CD14-positive monocyte (primary cell): ENCODE data around the gene EPHA4. TPM values are rescaled to one million over a fixed set of nuclear protein-coding genes. Genes with fewer than 3 reads are reported as not detected.

Experiments used
- DNase-seq, 3 donors: peaks; one replicate each; pipeline ENCODE4 v3.0.0-alpha.2; 2011 to 2022
- H2AFZ ChIP-seq: 2 replicates; pipeline ENCODE4 v1.6.0; 2012; ENCODE audit warnings: mild to moderate bottlenecking, low read depth, low read length, inconsistent platforms; ENCODE audit not compliant: insufficient read depth, poor library complexity, severe bottlenecking
- H3K27ac ChIP-seq, 2 donors: 1 replicate in 1 of 2; 2 replicates in 1 of 2; pipeline ENCODE4 v1.5.1; 2012 to 2013; ENCODE audit warnings: low read length in 2 of 2, control low read depth in 1 of 2, inconsistent platforms in 1 of 2, low read depth in 1 of 2, mild to moderate bottlenecking in 1 of 2
- H3K27me3 ChIP-seq, 2 donors: one replicate each; pipeline versions ENCODE4 v1.6.0 to v1.6.1; 2011 to 2013; ENCODE audit warnings: low read length in 2 of 2; ENCODE audit not compliant: control insufficient read depth in 2 of 2, insufficient read depth in 2 of 2
- H3K36me3 ChIP-seq, 2 donors: replicated peaks in 1 of 2; 1 replicate in 1 of 2; 2 replicates in 1 of 2; pipeline versions ENCODE4 v1.5.1 to v1.6.1; 2012 to 2013; ENCODE audit warnings: low read length in 2 of 2, control low read depth in 1 of 2, inconsistent platforms in 1 of 2, mild to moderate bottlenecking in 1 of 2; ENCODE audit not compliant: insufficient read depth in 2 of 2, control insufficient read depth in 1 of 2
- H3K4me1 ChIP-seq, 2 donors: 1 replicate in 1 of 2; 2 replicates in 1 of 2; pipeline versions ENCODE4 v1.5.1 to v1.6.1; 2012 to 2013; ENCODE audit warnings: low read length in 2 of 2, control low read depth in 1 of 2, inconsistent platforms in 1 of 2, mild to moderate bottlenecking in 1 of 2, moderate library complexity in 1 of 2; ENCODE audit not compliant: insufficient read depth in 2 of 2, control insufficient read depth in 1 of 2
- H3K4me2 ChIP-seq: replicated peaks from 2 replicates; pipeline ENCODE3; 2012; ENCODE audit warnings: low read length, moderate library complexity, mild to moderate bottlenecking; ENCODE audit not compliant: poor library complexity, severe bottlenecking; ENCODE audit errors: extremely low read depth
- H3K4me3 ChIP-seq, 3 experiments: fragments of 200-600 bp in 1 of 3; sonication (generic) in 1 of 3; replicated peaks in 1 of 3; 1 replicate in 2 of 3; 2 replicates in 1 of 3; pipeline ENCODE4 v1.5.1; 2011 to 2013; ENCODE audit warnings: low read length in 3 of 3, mild to moderate bottlenecking in 3 of 3, control low read depth in 2 of 3, low read depth in 2 of 3, inconsistent platforms in 1 of 3, moderate library complexity in 1 of 3
- H3K79me2 ChIP-seq: 2 replicates; pipeline ENCODE4 v1.6.0; 2012; ENCODE audit warnings: mild to moderate bottlenecking, control low read depth, inconsistent platforms, low read length, moderate library complexity; ENCODE audit not compliant: insufficient read depth
- H3K9ac ChIP-seq: 2 replicates; pipeline ENCODE4 v1.6.0; 2017; ENCODE audit warnings: low read length, mild to moderate bottlenecking; ENCODE audit not compliant: insufficient read depth, poor library complexity, severe bottlenecking
- H3K9me3 ChIP-seq, 2 donors: replicated peaks in 1 of 2; 1 replicate in 1 of 2; 2 replicates in 1 of 2; pipeline versions ENCODE4 v1.5.1 to v1.6.1; 2012 to 2013; ENCODE audit warnings: low read length in 2 of 2, control low read depth in 1 of 2; ENCODE audit not compliant: control insufficient read depth in 1 of 2, insufficient read depth in 1 of 2
- H4K20me1 ChIP-seq: 2 replicates; pipeline ENCODE4 v1.6.0; 2012; ENCODE audit warnings: mild to moderate bottlenecking, low read length, control low read depth, moderate library complexity; ENCODE audit not compliant: insufficient read depth
- H3K27ac Mint-ChIP-seq, 7 donors: one replicate each; pipeline ENCODE4 v1.8.0; 2020; ENCODE audit warnings: mild to moderate bottlenecking in 7 of 7, mixed read lengths in 7 of 7, moderate library complexity in 6 of 7, inconsistent platforms in 2 of 7
- H3K27me3 Mint-ChIP-seq, 3 donors: one replicate each; pipeline ENCODE4 v1.8.0; 2021 to 2022; ENCODE audit warnings: low read depth in 3 of 3, mild to moderate bottlenecking in 3 of 3, mixed read lengths in 3 of 3, moderate library complexity in 3 of 3, inconsistent platforms in 1 of 3
- H3K36me3 Mint-ChIP-seq, 2 donors: one replicate each; pipeline ENCODE4 v1.8.0; 2020; ENCODE audit warnings: mixed read lengths in 2 of 2, inconsistent platforms in 1 of 2, mild to moderate bottlenecking in 1 of 2
- H3K4me1 Mint-ChIP-seq: one replicate; pipeline ENCODE4 v1.8.0; 2020; ENCODE audit warnings: mild to moderate bottlenecking, mixed read lengths
- H3K4me3 Mint-ChIP-seq, 2 donors: one replicate each; pipeline ENCODE4 v1.8.0; 2020; ENCODE audit warnings: mild to moderate bottlenecking in 2 of 2, mixed read lengths in 2 of 2, moderate library complexity in 1 of 2
- H3K9me3 Mint-ChIP-seq, 7 donors: one replicate each; pipeline ENCODE4 v1.8.0; 2020 to 2022; ENCODE audit warnings: mixed read lengths in 7 of 7, mild to moderate bottlenecking in 6 of 7, moderate library complexity in 6 of 7, inconsistent platforms in 2 of 7
- WGBS: methylation state at CpG from one replicate; pipeline ENCODE4 v1.1.5; 2013; ENCODE audit warnings: missing lambda C conversion rate; ENCODE audit not compliant: insufficient coverage; 5-methylcytosine and 5-hydroxymethylcytosine counted together
- intact Hi-C, 2 donors: fragments of 100-400 bp; cut with micrococcal nuclease; formaldehyde crosslinking; loops; one replicate each; pipeline versions ENCODE4 v1.15.0 to v1.15.1; 2023
- polyA plus RNA-seq, 3 donors: library from polyadenylated mRNA; depleted of rRNA in 1 of 3; unstranded in 2 of 3; stranded (reverse) in 1 of 3; fragments of 300-500 nt in 2 of 3; fragments of >200 nt in 1 of 3; fragmentation: Illumina TruSeq in 2 of 3; gene quantifications; 1 replicate in 2 of 3; 2 replicates in 1 of 3; pipeline ENCODE4 v1.2.3, GENCODE V29; 2012 to 2021
- TF ChIP-seq, protein P1 (sequence below): fragments of 200-600 bp; IDR thresholded peaks from one replicate; pipeline ENCODE4 v1.8.0; 2022; ENCODE audit warnings: antibody characterized with exemption, mild to moderate bottlenecking

Gene EPHA4
- polyA plus RNA-seq, 3 donors: 0.15 to 0.31 TPM; not detected in 1

DNA sequence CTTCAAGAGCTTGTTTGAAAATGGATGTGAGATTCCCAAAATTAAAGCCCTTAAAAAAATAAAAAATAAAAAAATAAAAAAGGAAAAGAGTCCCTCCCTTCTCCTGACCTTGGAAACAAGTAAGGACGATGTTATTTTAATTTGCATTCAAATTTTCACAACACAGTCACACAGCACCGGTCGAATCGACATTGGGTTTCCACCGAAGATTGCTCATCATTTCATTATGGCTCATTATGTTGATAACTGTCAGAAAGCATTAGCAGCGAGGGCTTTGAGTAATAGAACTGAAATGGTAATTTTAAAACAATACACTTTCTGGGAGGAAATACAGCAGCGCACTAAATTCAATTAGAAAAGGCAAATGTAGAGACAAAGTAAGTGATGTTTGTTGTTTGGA lies 78.7 kb downstream of the EPHA4 start:
- H3K9me3 Mint-ChIP-seq: peaks cover 0 to 1% (median 0%) of the 10 kb centered on the region in 7 donors
- H2AFZ ChIP-seq: no peak overlapping the region
- intact Hi-C loops: no loop called here
- no peak overlapping the region for H3K4me3 ChIP-seq
- H4K20me1 ChIP-seq: no peaks in the 10 kb centered on the region
- no peak overlapping the region for H3K4me3 Mint-ChIP-seq
- no peaks in the 10 kb centered on the region for H3K27me3 ChIP-seq
- no peaks in the 10 kb centered on the region for H3K79me2 ChIP-seq
- no peak overlapping the region for H3K4me2 ChIP-seq
- TF ChIP-seq, protein P1, sequence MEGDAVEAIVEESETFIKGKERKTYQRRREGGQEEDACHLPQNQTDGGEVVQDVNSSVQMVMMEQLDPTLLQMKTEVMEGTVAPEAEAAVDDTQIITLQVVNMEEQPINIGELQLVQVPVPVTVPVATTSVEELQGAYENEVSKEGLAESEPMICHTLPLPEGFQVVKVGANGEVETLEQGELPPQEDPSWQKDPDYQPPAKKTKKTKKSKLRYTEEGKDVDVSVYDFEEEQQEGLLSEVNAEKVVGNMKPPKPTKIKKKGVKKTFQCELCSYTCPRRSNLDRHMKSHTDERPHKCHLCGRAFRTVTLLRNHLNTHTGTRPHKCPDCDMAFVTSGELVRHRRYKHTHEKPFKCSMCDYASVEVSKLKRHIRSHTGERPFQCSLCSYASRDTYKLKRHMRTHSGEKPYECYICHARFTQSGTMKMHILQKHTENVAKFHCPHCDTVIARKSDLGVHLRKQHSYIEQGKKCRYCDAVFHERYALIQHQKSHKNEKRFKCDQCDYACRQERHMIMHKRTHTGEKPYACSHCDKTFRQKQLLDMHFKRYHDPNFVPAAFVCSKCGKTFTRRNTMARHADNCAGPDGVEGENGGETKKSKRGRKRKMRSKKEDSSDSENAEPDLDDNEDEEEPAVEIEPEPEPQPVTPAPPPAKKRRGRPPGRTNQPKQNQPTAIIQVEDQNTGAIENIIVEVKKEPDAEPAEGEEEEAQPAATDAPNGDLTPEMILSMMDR: no peak
- no peaks in the 10 kb centered on the region for H3K4me1 ChIP-seq
- no peak overlapping the region for H3K9ac ChIP-seq
- H3K4me1 Mint-ChIP-seq: no peaks in the 10 kb centered on the region
- H3K27ac ChIP-seq: no peak overlapping the region
- no peak for DNase-seq
- H3K9me3 ChIP-seq: no peaks in the 10 kb centered on the region
- H3K36me3 Mint-ChIP-seq: no peaks in the 10 kb centered on the region
- no peak overlapping the region for H3K27ac Mint-ChIP-seq
- 80% methylated on average over 1 of the region's 7 CpGs for WGBS
- peaks cover 0 to 5% (median 3%) of the 10 kb centered on the region in 3 donors for H3K27me3 Mint-ChIP-seq
- H3K36me3 ChIP-seq: no peaks in the 10 kb centered on the region

DNA sequence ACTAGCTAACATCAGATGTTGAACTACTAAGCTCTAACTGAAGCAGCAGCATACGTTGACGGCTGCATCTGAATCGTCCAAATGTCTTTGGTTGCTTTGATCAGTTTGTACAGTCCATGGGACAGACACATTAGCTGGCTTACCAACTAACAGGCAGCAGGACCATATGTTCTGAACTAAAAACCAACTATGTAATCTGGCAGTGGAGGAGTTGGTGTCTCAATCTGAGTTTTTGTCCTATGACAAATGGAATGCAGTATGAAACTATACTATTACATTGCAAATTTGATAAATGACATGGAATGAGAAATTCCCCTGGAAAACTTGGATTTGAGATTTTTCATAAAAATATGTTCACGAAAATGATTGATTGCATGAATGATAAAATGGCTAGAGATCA lies 79.5 kb downstream of the EPHA4 start:
- Histone ChIP-seq H3K9me3 (no peaks in the 10 kb centered on the region), H2AFZ (no peak overlapping the region), H3K4me1 (no peaks in the 10 kb centered on the region), H4K20me1 (no peaks in the 10 kb centered on the region), H3K27me3 (no peaks in the 10 kb centered on the region), H3K4me2 (no peak overlapping the region), H3K79me2 (no peaks in the 10 kb centered on the region), H3K9ac (no peak overlapping the region), H3K27ac (no peak overlapping the region), H3K4me3 (no peak overlapping the region), H3K36me3 (no peaks in the 10 kb centered on the region)
- WGBS: 92% methylated on average over 3 of the region's 4 CpGs
- H3K4me3 Mint-ChIP-seq: no peak overlapping the region
- no peak for DNase-seq
- TF ChIP-seq, protein P1: no peak
- H3K27ac Mint-ChIP-seq: no peak overlapping the region
- H3K36me3 Mint-ChIP-seq: no peaks in the 10 kb centered on the region
- peaks cover 0 to 1% (median 0%) of the 10 kb centered on the region in 7 donors for H3K9me3 Mint-ChIP-seq
- intact Hi-C loops: no loop called here
- no peaks in the 10 kb centered on the region for H3K4me1 Mint-ChIP-seq
- peaks cover 0 to 5% (median 3%) of the 10 kb centered on the region in 3 donors for H3K27me3 Mint-ChIP-seq
